ENCODE results near the gene ANTXR1.

GRCh38 chr2:69156624-69157023, 143.6 kb downstream of the ANTXR1 start:
- TF ChIP-seq EZH2 (IDR thresholded peaks at IDR 0.05; ENCODE audit: borderline replicate concordance, low read depth, low read length, severe bottlenecking) (no peak), CTCF (IDR thresholded peaks at IDR 0.05; ENCODE audit: borderline replicate concordance, extremely low read depth, low read length, poor library complexity, severe bottlenecking) (no peak)

All from DND-41 (cell line).